GM12891 (cell line): ENCODE measurements around the gene HOXA10.

ENCODE experiments used
- DNase-seq: peaks from one replicate; pipeline ENCODE4 v3.0.0; 2011; ENCODE audit warnings: low spot score; ENCODE audit not compliant: insufficient read length
- FAIRE-seq: peaks from 2 replicates; lab custom pipeline; 2011; peaks lifted over from hg19 to GRCh38; lab: Jason Lieb, UNC
- PAX5 ChIP-seq: IDR thresholded peaks from 2 replicates; pipeline ENCODE4 v1.6.1; 2011; ENCODE audit warnings: low read length, moderate library complexity, mild to moderate bottlenecking; ENCODE audit not compliant: insufficient read depth, severe bottlenecking
- POLR2A ChIP-seq: IDR thresholded peaks from 2 replicates; pipeline ENCODE4 v1.6.1; 2011; ENCODE audit warnings: low read depth, low read length, control low read depth
- POLR2AphosphoS5 ChIP-seq: IDR thresholded peaks from 2 replicates; pipeline ENCODE4 v1.6.1; 2011; ENCODE audit warnings: low read depth, low read length, control low read depth
- POU2F2 ChIP-seq: IDR thresholded peaks from 2 replicates; pipeline ENCODE4 v1.6.1; 2011; ENCODE audit warnings: low read depth, mild to moderate bottlenecking, control low read depth, low read length, moderate library complexity
- SPI1 ChIP-seq: IDR thresholded peaks from 2 replicates; pipeline ENCODE4 v1.6.1; 2011; ENCODE audit warnings: low read depth, low read length, control low read depth
- TAF1 ChIP-seq: IDR thresholded peaks from 2 replicates; pipeline ENCODE4 v1.6.1; 2011; ENCODE audit warnings: low read depth, low read length, control low read depth

Gene HOXA10

GRCh38 chr7:27185854-27186667, 11.9 kb upstream of the HOXA10 start:
- DNase-seq, result no peak
- no peak for TF ChIP-seq SPI1
- TF ChIP-seq POU2F2, result no peak
- no peak for TF ChIP-seq POLR2AphosphoS5
- TF ChIP-seq PAX5, result no peak
- no peak for TF ChIP-seq TAF1
- no peak for TF ChIP-seq POLR2A
- no peak for FAIRE-seq

- DNase-seq (no peak), FAIRE-seq (no peak)
- no peak for TF ChIP-seq POLR2AphosphoS5
- TF ChIP-seq POU2F2, result no peak
- TF ChIP-seq TAF1, result no peak
- TF ChIP-seq SPI1, result no peak
- no peak for TF ChIP-seq PAX5
- TF ChIP-seq POLR2A, result no peak
Measured at GRCh38 chr7:27185013-27185853, 11.1 kb upstream of the HOXA10 start, which contains the start of gene HOXA11. Gene HOXA11, minus strand, starts transcription at chr7:27185232. Its CDS starts 88 bp downstream, at chr7:27185144.

- DNase-seq (no peak), FAIRE-seq (no peak)
- TF ChIP-seq POU2F2, result no peak
- no peak for TF ChIP-seq PAX5
- no peak for TF ChIP-seq SPI1
- TF ChIP-seq TAF1, result no peak
- no peak for TF ChIP-seq POLR2AphosphoS5
- no peak for TF ChIP-seq POLR2A
Measured at GRCh38 chr7:27184337-27185012, 10.4 kb upstream of the HOXA10 start.

GRCh38 chr7:27183682-27184336, 9.7 kb upstream of the HOXA10 start:
- TF ChIP-seq POU2F2, result no peak
- TF ChIP-seq TAF1, result no peak
- no peak for TF ChIP-seq SPI1
- no peak for TF ChIP-seq POLR2AphosphoS5
- no peak for TF ChIP-seq POLR2A
- no peak for TF ChIP-seq PAX5
- FAIRE-seq (no peak), DNase-seq (no peak)

- FAIRE-seq (no peak), DNase-seq (no peak)
- no peak for TF ChIP-seq PAX5
Measured at GRCh38 chr7:27182861-27183681, 9.0 kb upstream of the HOXA10 start.

- FAIRE-seq (no peak), DNase-seq (no peak)
- TF ChIP-seq TAF1 (no peak), PAX5 (no peak)
Measured at GRCh38 chr7:27182285-27182841, 8.2 kb upstream of the HOXA10 start.

- FAIRE-seq, result no peak
- DNase-seq, result no peak
- TF ChIP-seq TAF1, result no peak
- no peak for TF ChIP-seq POLR2A
- TF ChIP-seq PAX5, result no peak
- no peak for TF ChIP-seq POU2F2
- no peak for TF ChIP-seq SPI1
- TF ChIP-seq POLR2AphosphoS5, result no peak
Measured at GRCh38 chr7:27181795-27182275, 7.7 kb upstream of the HOXA10 start.

GRCh38 chr7:27180431-27181420, 6.6 kb upstream of the HOXA10 start:
- TF ChIP-seq POU2F2 (no peak), SPI1 (no peak), TAF1 (no peak), POLR2AphosphoS5 (no peak), POLR2A (no peak), PAX5 (no peak)
- no peak for FAIRE-seq
- DNase-seq, result no peak
